HepG2 (cell line): ENCODE data around the gene EEF2. TPM values are rescaled to one million over a fixed set of nuclear protein-coding genes. Genes with fewer than 3 reads are reported as not detected.

Source experiments
- AKAP8 ChIP-seq: sonication (generic); formaldehyde crosslinking; IDR thresholded peaks from 2 replicates; pipeline ENCODE4 v1.5.1; 2020; ENCODE audit warnings: mild to moderate bottlenecking, missing genetic modification reagents
- BRD4 ChIP-seq: sonication (generic); formaldehyde crosslinking; IDR thresholded peaks from 2 replicates; pipeline ENCODE4 v1.4.0; 2020; ENCODE audit warnings: missing genetic modification reagents
- CHD2 ChIP-seq: IDR thresholded peaks from 2 replicates; pipeline ENCODE4 v1.6.1; 2011; ENCODE audit warnings: low read depth, low read length, improper control_type of control experiment
- FOXK2 ChIP-seq: fragments of 450-650 bp; IDR thresholded peaks from 2 replicates; pipeline ENCODE4 v1.6.1; 2016
- GATAD2A ChIP-seq: IDR thresholded peaks from 2 replicates; pipeline ENCODE4 v1.6.1; 2016
- KLF12 ChIP-seq: sonication (generic); formaldehyde crosslinking; IDR thresholded peaks from 2 replicates; pipeline ENCODE4 v1.4.0; 2020; ENCODE audit warnings: missing genetic modification reagents, borderline replicate concordance
- KLF6 ChIP-seq: IDR thresholded peaks from 2 replicates; pipeline ENCODE4 v1.8.0; 2016; ENCODE audit warnings: missing biosample characterization, missing genetic modification reagents
- NR1H2 ChIP-seq: sonication (generic); formaldehyde crosslinking; IDR thresholded peaks from 2 replicates; pipeline ENCODE4 v1.8.1; 2022; ENCODE audit warnings: low read depth, missing genetic modification reagents, borderline replicate concordance
- PAX8 ChIP-seq: sonication (generic); formaldehyde crosslinking; IDR thresholded peaks from 2 replicates; pipeline ENCODE4 v1.8.0; 2022; ENCODE audit warnings: mild to moderate bottlenecking, missing genetic modification reagents, borderline replicate concordance
- REL ChIP-seq: sonication (generic); formaldehyde crosslinking; conservative IDR thresholded peaks from 2 replicates; pipeline ENCODE4 v1.8.0; 2022; ENCODE audit warnings: mild to moderate bottlenecking, missing genetic modification reagents, moderate library complexity
- REPIN1 ChIP-seq: sonication (generic); formaldehyde crosslinking; IDR thresholded peaks from 2 replicates; pipeline ENCODE4 v1.8.0; 2022; ENCODE audit warnings: missing genetic modification reagents, low read depth, mild to moderate bottlenecking, borderline replicate concordance
- SCMH1 ChIP-seq: sonication (generic); formaldehyde crosslinking; IDR thresholded peaks from 2 replicates; pipeline ENCODE4 v1.9.0; 2021; ENCODE audit warnings: missing genetic modification reagents, mild to moderate bottlenecking, borderline replicate concordance
- SP4 ChIP-seq: sonication (generic); formaldehyde crosslinking; IDR thresholded peaks from 2 replicates; pipeline ENCODE4 v1.8.1; 2023; ENCODE audit warnings: mild to moderate bottlenecking, missing genetic modification reagents
- SRSF1 ChIP-seq: fragments of 200-400 bp; formaldehyde crosslinking; optimal IDR thresholded peaks from 2 replicates; pipeline ENCODE3; 2017; ENCODE audit warnings: mild to moderate bottlenecking, low read depth, low read length, moderate library complexity
- SSRP1 ChIP-seq: IDR thresholded peaks from 2 replicates; pipeline ENCODE4 v1.6.1; 2016; ENCODE audit warnings: control low read depth
- ZBTB1 ChIP-seq: sonication (generic); formaldehyde crosslinking; IDR thresholded peaks from 2 replicates; pipeline ENCODE4 v1.4.0; 2020; ENCODE audit warnings: missing genetic modification reagents, borderline replicate concordance
- ZBTB42 ChIP-seq: sonication (generic); formaldehyde crosslinking; IDR thresholded peaks from 2 replicates; pipeline ENCODE4 v1.5.0; 2020; ENCODE audit warnings: mild to moderate bottlenecking, missing genetic modification reagents
- ZNF292 ChIP-seq: sonication (generic); formaldehyde crosslinking; IDR thresholded peaks from 2 replicates; pipeline ENCODE4 v1.8.1; 2022; ENCODE audit warnings: mild to moderate bottlenecking, low read depth, missing genetic modification reagents, borderline replicate concordance
- ZNF607 ChIP-seq: sonication (generic); formaldehyde crosslinking; IDR thresholded peaks from 2 replicates; pipeline ENCODE4 v1.5.1; 2020; ENCODE audit warnings: missing genetic modification reagents, mild to moderate bottlenecking, borderline replicate concordance
- ZNF674 ChIP-seq: sonication (generic); formaldehyde crosslinking; IDR thresholded peaks from 2 replicates; pipeline ENCODE4 v1.5.0; 2020; ENCODE audit warnings: low read depth, mild to moderate bottlenecking, missing genetic modification reagents
- ZNF713 ChIP-seq: sonication (generic); formaldehyde crosslinking; IDR thresholded peaks from 2 replicates; pipeline ENCODE4 v1.4.0; 2020; ENCODE audit warnings: mild to moderate bottlenecking, missing genetic modification reagents
- ZNF724P ChIP-seq: sonication (generic); formaldehyde crosslinking; IDR thresholded peaks from 2 replicates; pipeline ENCODE4 v1.8.0; 2022; ENCODE audit warnings: missing genetic modification reagents, borderline replicate concordance
- ZNF790 ChIP-seq: sonication (generic); formaldehyde crosslinking; IDR thresholded peaks from 2 replicates; pipeline ENCODE4 v1.8.0; 2022; ENCODE audit warnings: missing genetic modification reagents, mild to moderate bottlenecking, borderline replicate concordance
- ZZZ3 ChIP-seq: sonication (generic); formaldehyde crosslinking; IDR thresholded peaks from 2 replicates; pipeline ENCODE4 v1.4.0; 2020; ENCODE audit warnings: missing genetic modification reagents, mild to moderate bottlenecking, borderline replicate concordance
- polyA plus RNA-seq, 8 experiments: library from polyadenylated mRNA; depleted of rRNA in 3 of 8; stranded (reverse) in 7 of 8; unstranded in 1 of 8; fragments of >200 nt; fragmentation: Illumina TruSeq in 4 of 8; extraction: Trizol in 4 of 8; gene quantifications; 2 replicates each; pipeline versions ENCODE4 v1.2.1 to v1.2.3, GENCODE V29; 2011 to 2016; ENCODE audit warnings: low read depth in 4 of 8, missing spikeins in 1 of 8, mixed read lengths in 1 of 8; ENCODE audit not compliant: insufficient read depth in 1 of 8
- total RNA-seq, 5 experiments: library from RNA; depleted of rRNA; stranded (reverse); fragments of >200 nt; fragmentation: Illumina TruSeq; extraction: Trizol; gene quantifications; 2 replicates each; pipeline ENCODE4 v1.2.3, GENCODE V29; 2016; ENCODE audit warnings: low read depth in 1 of 5
- TF ChIP-seq, protein P1 (sequence below): sonication (generic); formaldehyde crosslinking; IDR thresholded peaks from 2 replicates; pipeline ENCODE4 v1.5.0; 2020; ENCODE audit warnings: mild to moderate bottlenecking, missing genetic modification reagents
- TF ChIP-seq, protein P2 (sequence below): fragments of 450-650 bp; IDR thresholded peaks from 2 replicates; pipeline ENCODE4 v1.6.1; 2016
- TF ChIP-seq, protein P3 (sequence below): sonication (generic); formaldehyde crosslinking; IDR thresholded peaks from 2 replicates; pipeline ENCODE4 v1.4.0; 2020; ENCODE audit warnings: missing genetic modification reagents
- TF ChIP-seq, protein P4 (sequence below): IDR thresholded peaks from 2 replicates; pipeline ENCODE4 v1.6.1; 2016; ENCODE audit warnings: mild to moderate bottlenecking, missing biosample characterization, missing genetic modification reagents

Gene EEF2
- total and polyA plus RNA-seq, 2 of the 13 experiments (the other 11 are each of a cell fraction or from before 2014, with no cell fraction given), result 1,441 to 1,777 TPM

DNA sequence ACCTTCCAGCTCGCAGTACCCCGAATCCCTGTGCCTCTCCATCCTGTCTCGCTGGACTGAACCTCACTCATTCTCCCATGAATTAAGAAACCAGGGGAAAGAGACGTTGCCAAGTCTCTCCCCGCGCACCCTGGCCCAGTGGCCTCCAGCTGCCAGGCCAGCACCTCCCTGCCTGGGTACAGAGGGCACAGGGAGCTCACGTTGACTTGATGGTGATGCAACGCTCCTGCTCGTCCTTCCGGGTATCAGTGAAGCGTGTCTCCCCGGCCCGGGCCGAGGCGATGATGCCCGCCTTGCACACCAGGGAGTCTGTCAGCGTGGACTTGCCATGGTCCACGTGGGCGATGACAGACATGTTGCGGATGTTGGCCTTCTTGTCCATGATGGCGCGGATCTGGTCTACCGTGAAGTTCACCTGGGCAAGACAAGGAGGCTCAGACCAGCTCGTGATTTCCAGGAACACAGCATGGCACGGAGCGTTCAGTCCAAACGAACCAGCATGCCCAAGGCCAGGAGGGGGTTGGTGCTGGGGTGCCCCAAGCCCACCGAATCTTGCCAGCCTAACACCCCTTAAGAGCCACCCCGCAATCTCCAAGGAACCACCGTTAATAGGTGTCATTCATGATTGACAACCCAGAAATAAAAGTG lies 1.2 kb downstream of the EEF2 start (continued):
- TF ChIP-seq, protein P1, sequence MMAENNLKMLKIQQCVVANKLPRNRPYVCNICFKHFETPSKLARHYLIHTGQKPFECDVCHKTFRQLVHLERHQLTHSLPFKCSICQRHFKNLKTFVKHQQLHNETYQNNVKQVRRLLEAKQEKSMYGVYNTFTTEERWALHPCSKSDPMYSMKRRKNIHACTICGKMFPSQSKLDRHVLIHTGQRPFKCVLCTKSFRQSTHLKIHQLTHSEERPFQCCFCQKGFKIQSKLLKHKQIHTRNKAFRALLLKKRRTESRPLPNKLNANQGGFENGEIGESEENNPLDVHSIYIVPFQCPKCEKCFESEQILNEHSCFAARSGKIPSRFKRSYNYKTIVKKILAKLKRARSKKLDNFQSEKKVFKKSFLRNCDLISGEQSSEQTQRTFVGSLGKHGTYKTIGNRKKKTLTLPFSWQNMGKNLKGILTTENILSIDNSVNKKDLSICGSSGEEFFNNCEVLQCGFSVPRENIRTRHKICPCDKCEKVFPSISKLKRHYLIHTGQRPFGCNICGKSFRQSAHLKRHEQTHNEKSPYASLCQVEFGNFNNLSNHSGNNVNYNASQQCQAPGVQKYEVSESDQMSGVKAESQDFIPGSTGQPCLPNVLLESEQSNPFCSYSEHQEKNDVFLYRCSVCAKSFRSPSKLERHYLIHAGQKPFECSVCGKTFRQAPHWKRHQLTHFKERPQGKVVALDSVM (CRISPR knock-in tag), result no peak
- TF ChIP-seq KLF6, result no peak
- TF ChIP-seq, protein P2, sequence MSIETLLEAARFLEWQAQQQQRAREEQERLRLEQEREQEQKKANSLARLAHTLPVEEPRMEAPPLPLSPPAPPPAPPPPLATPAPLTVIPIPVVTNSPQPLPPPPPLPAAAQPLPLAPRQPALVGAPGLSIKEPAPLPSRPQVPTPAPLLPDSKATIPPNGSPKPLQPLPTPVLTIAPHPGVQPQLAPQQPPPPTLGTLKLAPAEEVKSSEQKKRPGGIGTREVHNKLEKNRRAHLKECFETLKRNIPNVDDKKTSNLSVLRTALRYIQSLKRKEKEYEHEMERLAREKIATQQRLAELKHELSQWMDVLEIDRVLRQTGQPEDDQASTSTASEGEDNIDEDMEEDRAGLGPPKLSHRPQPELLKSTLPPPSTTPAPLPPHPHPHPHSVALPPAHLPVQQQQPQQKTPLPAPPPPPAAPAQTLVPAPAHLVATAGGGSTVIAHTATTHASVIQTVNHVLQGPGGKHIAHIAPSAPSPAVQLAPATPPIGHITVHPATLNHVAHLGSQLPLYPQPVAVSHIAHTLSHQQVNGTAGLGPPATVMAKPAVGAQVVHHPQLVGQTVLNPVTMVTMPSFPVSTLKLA, result peak; percentile 85
- TF ChIP-seq, protein P3, sequence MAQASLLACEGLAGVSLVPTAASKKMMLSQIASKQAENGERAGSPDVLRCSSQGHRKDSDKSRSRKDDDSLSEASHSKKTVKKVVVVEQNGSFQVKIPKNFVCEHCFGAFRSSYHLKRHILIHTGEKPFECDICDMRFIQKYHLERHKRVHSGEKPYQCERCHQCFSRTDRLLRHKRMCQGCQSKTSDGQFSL, result no peak
- TF ChIP-seq GATAD2A (CRISPR knock-in tag), result no peak
- TF ChIP-seq ZBTB1 (CRISPR knock-in tag), result no peak
- no peak for TF ChIP-seq SSRP1 (CRISPR knock-in tag)
- no peak for TF ChIP-seq ZNF790 (CRISPR knock-in tag)
- TF ChIP-seq PAX8 (CRISPR knock-in tag), result no peak
- peak; percentile 7; the same call in 1 of the 2 replicates for TF ChIP-seq AKAP8 (CRISPR knock-in tag)
- no peak for TF ChIP-seq SP4 (CRISPR knock-in tag)
- no peak for TF ChIP-seq SRSF1
- no peak for TF ChIP-seq CHD2
- no peak for TF ChIP-seq REPIN1 (CRISPR knock-in tag)
- TF ChIP-seq REL (CRISPR knock-in tag), result no peak
- TF ChIP-seq, protein P4, sequence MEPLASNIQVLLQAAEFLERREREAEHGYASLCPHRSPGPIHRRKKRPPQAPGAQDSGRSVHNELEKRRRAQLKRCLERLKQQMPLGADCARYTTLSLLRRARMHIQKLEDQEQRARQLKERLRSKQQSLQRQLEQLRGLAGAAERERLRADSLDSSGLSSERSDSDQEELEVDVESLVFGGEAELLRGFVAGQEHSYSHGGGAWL, result no peak
- no peak for TF ChIP-seq ZBTB42
- TF ChIP-seq ZNF674 (CRISPR knock-in tag), result no peak
- no peak for TF ChIP-seq ZNF713 (CRISPR knock-in tag)
- no peak for TF ChIP-seq KLF12
- no peak for TF ChIP-seq NR1H2
- no peak for TF ChIP-seq ZNF292 (CRISPR knock-in tag)
- TF ChIP-seq ZZZ3 (CRISPR knock-in tag), result no peak
- 0 out of 2 replicates have a peak, but pooled peaks have one; percentile 32 for TF ChIP-seq BRD4 (CRISPR knock-in tag)
- TF ChIP-seq FOXK2, result 0 out of 2 replicates have a peak, but pooled peaks have one; percentile 19
- no peak for TF ChIP-seq ZNF607 (CRISPR knock-in tag)
- TF ChIP-seq SCMH1 (CRISPR knock-in tag), result no peak
- no peak for TF ChIP-seq ZNF724P
